ENCODE results near the gene DAZAP1. TPM values are rescaled to one million over a fixed set of nuclear protein-coding genes. Genes with fewer than 3 reads are reported as not detected.

The DAZAP1 gene
- total RNA-seq, 1 experiment from 2014 or later, result 177 TPM

DNA sequence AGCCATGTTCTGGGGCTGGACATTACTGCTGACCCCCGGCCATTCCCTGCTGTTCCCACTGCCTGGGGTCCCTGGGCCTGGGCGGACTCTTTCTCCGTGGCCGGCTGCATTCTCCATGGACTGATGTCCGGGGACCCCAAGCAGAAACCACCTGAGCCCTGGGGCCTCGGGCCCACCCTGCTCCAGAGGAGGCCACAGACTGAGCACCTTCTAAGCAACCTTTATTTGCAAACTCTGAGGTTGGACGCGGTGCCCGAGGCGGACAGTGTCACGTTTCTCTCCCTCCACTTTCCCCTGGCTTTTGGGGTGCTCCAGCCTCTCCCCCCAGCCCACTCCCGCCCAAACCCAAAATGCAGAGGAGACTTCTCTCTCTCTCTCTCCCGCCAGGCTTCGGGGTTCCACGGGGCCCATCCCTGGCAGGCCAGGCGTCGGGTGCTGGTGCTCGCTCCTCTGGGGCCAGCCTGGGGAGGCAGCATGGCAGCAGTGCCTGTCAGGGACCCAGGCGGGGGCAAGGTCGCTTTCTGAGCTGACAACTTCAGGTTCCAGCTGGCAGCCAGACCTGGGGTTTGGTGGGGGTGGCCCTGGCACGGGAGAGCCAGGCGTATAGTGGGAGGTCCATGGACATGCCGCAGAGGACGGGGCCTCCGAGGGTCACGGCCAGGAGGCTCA, 74.0 kb downstream of the DAZAP1 start:
- ATAC-seq (no peak), DNase-seq (no peak)
- ChIA-PET POLR2A (ENCODE audit: unreplicated experiment) (no interaction called here), CTCF (no interaction called here)
- Histone ChIP-seq H3K79me2 (ENCODE audit: low read length) (peaks cover 22% of the 10 kb centered on the region), H3K36me3 (ENCODE audit: low read depth, low read length) (no peaks in the 10 kb centered on the region), H4K20me1 (ENCODE audit: low read length) (no peaks in the 10 kb centered on the region), H3K4me1 (ENCODE audit: insufficient read depth, low read length) (no peaks in the 10 kb centered on the region), H3K9me3 (ENCODE audit: low read length) (no peaks in the 10 kb centered on the region), H3K27me3 (ENCODE audit: low read length) (no peaks in the 10 kb centered on the region), H3F3A (ENCODE audit: low read length, unreplicated experiment) (no peaks in the 10 kb centered on the region), H3K4me2 (ENCODE audit: low read length) (no peak overlapping the region), H3K4me3 (ENCODE audit: low read length) (no peak overlapping the region), H2AFZ (ENCODE audit: low read length) (no peak overlapping the region), H3K9ac (ENCODE audit: low read length) (no peak overlapping the region), H3K27ac (ENCODE audit: low read length) (no peak overlapping the region), H3K9me2 (replicated peaks; ENCODE audit: low read length) (no peaks in the 10 kb centered on the region)
- intact Hi-C loops (cut with micrococcal nuclease), result no loop called here
- no TSS peak for BruUV-seq (replicated peaks)
- no peak for TF ChIP-seq EZH2 (IDR thresholded peaks at IDR 0.05; ENCODE audit: low read length, unreplicated experiment)
- TF ChIP-seq, protein P1, sequence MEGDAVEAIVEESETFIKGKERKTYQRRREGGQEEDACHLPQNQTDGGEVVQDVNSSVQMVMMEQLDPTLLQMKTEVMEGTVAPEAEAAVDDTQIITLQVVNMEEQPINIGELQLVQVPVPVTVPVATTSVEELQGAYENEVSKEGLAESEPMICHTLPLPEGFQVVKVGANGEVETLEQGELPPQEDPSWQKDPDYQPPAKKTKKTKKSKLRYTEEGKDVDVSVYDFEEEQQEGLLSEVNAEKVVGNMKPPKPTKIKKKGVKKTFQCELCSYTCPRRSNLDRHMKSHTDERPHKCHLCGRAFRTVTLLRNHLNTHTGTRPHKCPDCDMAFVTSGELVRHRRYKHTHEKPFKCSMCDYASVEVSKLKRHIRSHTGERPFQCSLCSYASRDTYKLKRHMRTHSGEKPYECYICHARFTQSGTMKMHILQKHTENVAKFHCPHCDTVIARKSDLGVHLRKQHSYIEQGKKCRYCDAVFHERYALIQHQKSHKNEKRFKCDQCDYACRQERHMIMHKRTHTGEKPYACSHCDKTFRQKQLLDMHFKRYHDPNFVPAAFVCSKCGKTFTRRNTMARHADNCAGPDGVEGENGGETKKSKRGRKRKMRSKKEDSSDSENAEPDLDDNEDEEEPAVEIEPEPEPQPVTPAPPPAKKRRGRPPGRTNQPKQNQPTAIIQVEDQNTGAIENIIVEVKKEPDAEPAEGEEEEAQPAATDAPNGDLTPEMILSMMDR (conservative IDR thresholded peaks at IDR 0.05; ENCODE audit: low read depth, low read length), result no peak
- TF ChIP-seq EZH2phosphoT487 (IDR thresholded peaks at IDR 0.05; ENCODE audit: borderline replicate concordance, low read length), result no peak

DNA sequence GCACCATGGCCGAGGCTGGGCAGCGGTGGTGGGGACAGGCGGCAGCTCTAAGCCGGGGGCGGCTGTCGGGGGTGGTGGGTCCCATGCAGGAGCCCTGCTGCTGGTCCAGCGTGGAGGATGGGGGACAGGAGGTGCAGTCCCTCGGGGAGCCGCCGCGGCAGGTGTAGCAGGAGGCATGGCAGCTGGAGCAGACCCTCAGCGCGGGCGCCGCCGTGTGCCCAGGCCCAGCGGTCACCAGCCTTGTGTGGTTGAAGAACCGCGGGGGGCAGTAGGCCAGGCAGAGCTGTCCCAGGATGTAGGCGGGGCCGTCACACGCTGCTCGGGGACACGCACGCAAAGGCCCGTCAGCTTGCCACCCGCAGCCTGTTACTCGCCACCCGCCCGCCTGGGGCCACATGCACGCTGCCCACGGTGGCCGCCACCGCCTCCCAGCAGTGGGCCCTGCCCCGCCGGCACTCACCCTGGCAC, 74.5 kb downstream of the DAZAP1 start:
- BruUV-seq (replicated peaks), result no TSS peak
- no peak for DNase-seq
- H3K4me2 ChIP-seq (ENCODE audit: low read length), result no peak overlapping the region
- H2AFZ ChIP-seq (ENCODE audit: low read length), result no peak overlapping the region
- ATAC-seq, result no peak
- H3K36me3 ChIP-seq (ENCODE audit: low read depth, low read length), result no peaks in the 10 kb centered on the region
- H3K9me2 ChIP-seq (replicated peaks; ENCODE audit: low read length), result no peaks in the 10 kb centered on the region
- intact Hi-C loops (cut with micrococcal nuclease), result no loop called here
- ChIA-PET CTCF (no interaction called here), POLR2A (ENCODE audit: unreplicated experiment) (no interaction called here)
- no peaks in the 10 kb centered on the region for H3K27me3 ChIP-seq (ENCODE audit: low read length)
- TF ChIP-seq EZH2 (IDR thresholded peaks at IDR 0.05; ENCODE audit: low read length, unreplicated experiment) (no peak), EZH2phosphoT487 (IDR thresholded peaks at IDR 0.05; ENCODE audit: borderline replicate concordance, low read length) (no peak)
- TF ChIP-seq, protein P1 (conservative IDR thresholded peaks at IDR 0.05; ENCODE audit: low read depth, low read length), result no peak
- H3K9me3 ChIP-seq (ENCODE audit: low read length), result no peaks in the 10 kb centered on the region
- no peak overlapping the region for H3K27ac ChIP-seq (ENCODE audit: low read length)
- peaks cover 18% of the 10 kb centered on the region for H3K79me2 ChIP-seq (ENCODE audit: low read length)
- H3K4me1 ChIP-seq (ENCODE audit: insufficient read depth, low read length), result no peaks in the 10 kb centered on the region
- no peaks in the 10 kb centered on the region for H3F3A ChIP-seq (ENCODE audit: low read length, unreplicated experiment)
- no peak overlapping the region for H3K9ac ChIP-seq (ENCODE audit: low read length)
- H3K4me3 ChIP-seq (ENCODE audit: low read length), result no peak overlapping the region
- no peaks in the 10 kb centered on the region for H4K20me1 ChIP-seq (ENCODE audit: low read length)

DNA sequence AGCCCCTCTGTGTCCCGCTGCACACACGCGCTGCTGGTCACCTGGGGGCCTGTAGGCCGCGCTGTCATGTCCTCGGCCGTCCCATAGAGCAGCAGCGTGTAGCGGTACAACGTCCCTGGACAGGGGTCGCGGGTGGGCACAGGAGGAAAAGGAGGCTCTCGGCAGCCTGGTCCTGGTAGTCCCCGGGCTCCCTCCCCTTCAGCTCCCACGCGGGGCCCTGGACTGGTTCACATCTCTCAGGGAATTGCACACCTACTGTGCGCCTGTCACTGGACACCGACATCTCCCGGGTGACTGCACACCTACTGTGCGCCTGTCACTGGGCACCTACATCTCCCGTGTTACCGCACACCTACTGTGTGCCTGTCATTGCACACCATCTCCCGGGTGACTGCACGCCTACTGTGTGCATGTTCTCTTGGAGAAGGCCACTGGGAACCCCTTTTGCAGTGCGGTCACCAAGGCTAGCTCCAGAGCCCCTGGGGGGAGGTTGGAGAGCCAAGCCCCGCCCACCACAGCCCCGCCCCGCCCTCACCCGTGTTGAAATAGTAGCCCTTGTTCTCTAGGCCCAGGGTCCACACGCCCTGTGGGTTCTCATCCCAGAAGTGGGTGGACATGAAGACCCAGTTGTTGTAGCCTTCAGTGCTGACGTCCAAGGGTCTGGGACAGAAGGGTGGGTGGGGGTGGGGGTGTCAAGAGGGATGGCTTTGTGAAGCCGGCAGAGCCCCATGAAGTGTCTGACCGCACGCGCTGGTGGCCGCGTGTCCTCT, 75.2 kb downstream of the DAZAP1 start:
- Histone ChIP-seq H3K4me1 (ENCODE audit: insufficient read depth, low read length) (no peaks in the 10 kb centered on the region), H3K4me2 (ENCODE audit: low read length) (no peak overlapping the region), H2AFZ (ENCODE audit: low read length) (no peak overlapping the region), H3K9ac (ENCODE audit: low read length) (no peak overlapping the region), H3K36me3 (ENCODE audit: low read depth, low read length) (no peaks in the 10 kb centered on the region), H3K4me3 (ENCODE audit: low read length) (no peak overlapping the region), H3K79me2 (ENCODE audit: low read length) (peaks cover 13% of the 10 kb centered on the region), H3F3A (ENCODE audit: low read length, unreplicated experiment) (no peaks in the 10 kb centered on the region), H3K27ac (ENCODE audit: low read length) (no peak overlapping the region), H4K20me1 (ENCODE audit: low read length) (no peaks in the 10 kb centered on the region), H3K9me2 (replicated peaks; ENCODE audit: low read length) (no peaks in the 10 kb centered on the region), H3K9me3 (ENCODE audit: low read length) (no peaks in the 10 kb centered on the region), H3K27me3 (ENCODE audit: low read length) (no peaks in the 10 kb centered on the region)
- POLR2A ChIA-PET (ENCODE audit: unreplicated experiment), result no interaction called here
- CTCF ChIA-PET, result no interaction called here
- no TSS peak for BruUV-seq (replicated peaks)
- TF ChIP-seq EZH2 (IDR thresholded peaks at IDR 0.05; ENCODE audit: low read length, unreplicated experiment) (no peak), EZH2phosphoT487 (IDR thresholded peaks at IDR 0.05; ENCODE audit: borderline replicate concordance, low read length) (no peak)
- TF ChIP-seq, protein P1 (conservative IDR thresholded peaks at IDR 0.05; ENCODE audit: low read depth, low read length), result no peak
- ATAC-seq, result no peak
- intact Hi-C loops (cut with micrococcal nuclease), result no loop called here
- no peak for DNase-seq
